ENCODE data around the gene MTG2.

Gene MTG2

GRCh38 chr20:62238569-62239277, 55.9 kb downstream of the MTG2 start:
- TF ChIP-seq ZBTB26 (tag by site-specific recombination; optimal IDR thresholded peaks at IDR 0.05), result peak; percentile 59
- TF ChIP-seq KLF17 (tag by site-specific recombination; IDR thresholded peaks at IDR 0.05), result 0 out of 2 replicates have a peak, but pooled peaks have one; percentile 29
- TF ChIP-seq GLIS2 (tag by site-specific recombination; IDR thresholded peaks at IDR 0.05), result peak; percentile 58
- TF ChIP-seq ZIC2 (tag by site-specific recombination; IDR thresholded peaks at IDR 0.05), result 0 out of 2 replicates have a peak, but pooled peaks have one; percentile 7
- TF ChIP-seq SP2 (tag by site-specific recombination; IDR thresholded peaks at IDR 0.05), result peak; percentile 26; the same call in 1 of the 2 replicates
- TF ChIP-seq KLF10 (tag by site-specific recombination; IDR thresholded peaks at IDR 0.05), result no peak
- no peak for TF ChIP-seq TRIM28 (IDR thresholded peaks at IDR 0.05; ENCODE audit: borderline replicate concordance, low read length)
- peak; percentile 30; the same call in 1 of the 2 replicates for TF ChIP-seq PATZ1 (tag by site-specific recombination; IDR thresholded peaks at IDR 0.05)
- H3K4me3 ChIP-seq (ENCODE audit: low read depth, low read length), result peak overlapping the region; percentile 76
- ChIA-PET POLR2A (no interaction called here), CTCF (no interaction called here)
- peaks cover 6% of the 10 kb centered on the region; the same call in 1 of the 2 replicates for H3K4me1 ChIP-seq (ENCODE audit: control insufficient read depth, insufficient read depth, low read length)
- H3K9me3 ChIP-seq (ENCODE audit: control insufficient read depth, insufficient read depth, low read depth, low read length), result no peaks in the 10 kb centered on the region
- peak overlapping the region; percentile 37; the same call in 1 of the 2 replicates for H3K27ac ChIP-seq (ENCODE audit: extremely low read depth, low read depth, low read length)
- H3K36me3 ChIP-seq (ENCODE audit: control insufficient read depth in 2 of 2, insufficient read depth in 1 of 2, low read length in 2 of 2), result peaks cover 0 to 32% of the 10 kb centered on the region in 2 experiments; a peak in 1 of 3 replicates

GRCh38 chr20:62239278-62239879, 56.6 kb downstream of the MTG2 start:
- TF ChIP-seq ZNF133 (tag by site-specific recombination; IDR thresholded peaks at IDR 0.05) (no peak), ZNF677 (tag by site-specific recombination; IDR thresholded peaks at IDR 0.05) (no peak), ZSCAN30 (tag by site-specific recombination; IDR thresholded peaks at IDR 0.05) (no peak), ZNF292 (tag by site-specific recombination; IDR thresholded peaks at IDR 0.05; ENCODE audit: borderline replicate concordance, low read depth) (no peak), ZFP69B (tag by site-specific recombination; IDR thresholded peaks at IDR 0.05) (no peak), ZNF155 (tag by site-specific recombination; IDR thresholded peaks at IDR 0.05) (no peak)
- H3K27ac ChIP-seq (ENCODE audit: extremely low read depth, low read depth, low read length), result peak overlapping the region; percentile 37; the same call in 1 of the 2 replicates
- CTCF ChIA-PET, result no interaction called here

GRCh38 chr20:62240020-62240685, 57.3 kb downstream of the MTG2 start:
- Histone ChIP-seq H3K4me3 (ENCODE audit: low read depth, low read length) (no peak overlapping the region), H3K36me3 (ENCODE audit: control insufficient read depth in 2 of 2, insufficient read depth in 1 of 2, low read length in 2 of 2) (peaks cover 0 to 44% of the 10 kb centered on the region in 2 experiments; a peak in 1 of 3 replicates), H3K4me1 (ENCODE audit: control insufficient read depth, insufficient read depth, low read length) (peaks cover 6% of the 10 kb centered on the region; the same call in 1 of the 2 replicates), H3K27ac (ENCODE audit: extremely low read depth, low read depth, low read length) (no peak overlapping the region), H3K9me3 (ENCODE audit: control insufficient read depth, insufficient read depth, low read depth, low read length) (no peaks in the 10 kb centered on the region)
- CTCF ChIA-PET, result no interaction called here
- POLR2A ChIA-PET, result interaction anchor here (0.5 kb wide), 1 partner anchor 14 kb away, joined by 3 read pairs; no protein-coding TSS in a partner anchor
- no peak for TF ChIP-seq MYNN (tag by site-specific recombination; IDR thresholded peaks at IDR 0.05; ENCODE audit: borderline replicate concordance)
- TF ChIP-seq SP3 (tag by site-specific recombination; IDR thresholded peaks at IDR 0.05), result no peak
- no peak for TF ChIP-seq ZNF48 (tag by site-specific recombination; IDR thresholded peaks at IDR 0.05)
- TF ChIP-seq ZNF280C (tag by site-specific recombination; IDR thresholded peaks at IDR 0.05), result no peak
- no peak for TF ChIP-seq SCRT1 (tag by site-specific recombination; IDR thresholded peaks at IDR 0.05; ENCODE audit: borderline replicate concordance)

More at GRCh38 chr20:62239278-62239879, 56.6 kb downstream of the MTG2 start:
- peaks cover 0 to 39% of the 10 kb centered on the region in 2 experiments; a peak in 1 of 3 replicates for H3K36me3 ChIP-seq (ENCODE audit: control insufficient read depth in 2 of 2, insufficient read depth in 1 of 2, low read length in 2 of 2)
- no peaks in the 10 kb centered on the region for H3K9me3 ChIP-seq (ENCODE audit: control insufficient read depth, insufficient read depth, low read depth, low read length)
- POLR2A ChIA-PET, result no interaction called here
- H3K4me3 ChIP-seq (ENCODE audit: low read depth, low read length), result peak overlapping the region; percentile 76
- H3K4me1 ChIP-seq (ENCODE audit: control insufficient read depth, insufficient read depth, low read length), result peaks cover 6% of the 10 kb centered on the region; the same call in 1 of the 2 replicates
